Sigmoid colon (tissue), 4 donors: ENCODE measurements around the gene PTRHD1.

Source experiments
- CTCF ChIP-seq, 4 experiments: fragments of 450-650 bp in 3 of 4; fragments of 200-600 bp in 1 of 4; IDR thresholded peaks; one replicate each; pipeline ENCODE4 v1.5.1; 2016 to 2019; ENCODE audit warnings: antibody characterized with exemption in 4 of 4, mild to moderate bottlenecking in 3 of 4, moderate library complexity in 2 of 4
- EP300 ChIP-seq, 4 donors: sonication (generic); formaldehyde crosslinking; IDR thresholded peaks; one replicate each; pipeline ENCODE4 v1.6.1; 2017; ENCODE audit warnings: antibody characterized with exemption in 4 of 4
- POLR2A ChIP-seq, 2 donors: fragments of 450-650 bp; IDR thresholded peaks; one replicate each; pipeline ENCODE4 v1.6.1; 2016; ENCODE audit warnings: antibody characterized with exemption in 2 of 2, mild to moderate bottlenecking in 2 of 2, moderate library complexity in 2 of 2
- POLR2AphosphoS5 ChIP-seq, 4 donors: sonication (generic); formaldehyde crosslinking; IDR thresholded peaks; one replicate each; pipeline ENCODE4 v1.6.1; 2017; ENCODE audit warnings: antibody characterized with exemption in 4 of 4

GRCh38 chr2:24832521-24832920 lies 39.3 kb upstream of the PTRHD1 start:
- TF ChIP-seq CTCF (IDR thresholded peaks at IDR 0.05) (no peak), POLR2AphosphoS5 (IDR thresholded peaks at IDR 0.05) (no peak), POLR2A (IDR thresholded peaks at IDR 0.05) (no peak), EP300 (IDR thresholded peaks at IDR 0.05) (no peak)
